A549 (cell line): ENCODE measurements around the gene CSMD2.

Experiments used
- CTCF ChIP-seq: fragments of >200 bp; sonication (Bioruptor Twin); formaldehyde crosslinking; IDR thresholded peaks from 3 replicates; pipeline ENCODE4 v1.5.1; 2016
- ESRRA ChIP-seq: fragments of 150-350 bp; IDR thresholded peaks from 2 replicates; pipeline ENCODE4 v1.6.1; 2014; ENCODE audit warnings: mild to moderate bottlenecking, low read length, borderline replicate concordance
- POLR2A ChIP-seq: IDR thresholded peaks from 2 replicates; pipeline ENCODE4 v1.6.1; 2012; ENCODE audit warnings: mild to moderate bottlenecking, low read length
- REST ChIP-seq: fragments of 200-600 bp; sonication (generic); IDR thresholded peaks from 2 replicates; pipeline ENCODE4 v1.6.1; 2016; ENCODE audit warnings: antibody characterized with exemption, mild to moderate bottlenecking, moderate library complexity
- TP53 ChIP-seq: fragments of 250-450 bp; sonication (Bioruptor Pico); IDR thresholded peaks from 2 replicates; pipeline ENCODE4 v1.5.0; 2021; ENCODE audit warnings: mild to moderate bottlenecking, moderate library complexity

GRCh38 chr1:34037856-34038255 is 127.2 kb downstream of the CSMD2 start:
- TF ChIP-seq TP53 (no peak), POLR2A (no peak), CTCF (no peak), ESRRA (no peak), REST (no peak)
